Measurements from ENCODE around the gene CCDC69. TPM values are rescaled to one million over a fixed set of nuclear protein-coding genes. Genes with fewer than 3 reads are reported as not detected.

CCDC69 gene
- total RNA-seq, 2 experiments from 2014 or later = 119 to 123 TPM

- Histone ChIP-seq H4K20me1 (ENCODE audit: insufficient read depth, low read length) (0 out of 2 replicates have a peak, but pooled peaks cover 4% of the 10 kb centered on the region), H3K36me3 (ENCODE audit: insufficient read depth, low read length) (peaks cover 96% of the 10 kb centered on the region), H2AFZ (ENCODE audit: low read length) (no peak overlapping the region), H3K4me2 (ENCODE audit: low read length) (no peak overlapping the region), H3K9me3 (ENCODE audit: low read length) (no peaks in the 10 kb centered on the region), H3K9me2 (ENCODE audit: insufficient read depth, low read length) (no peaks in the 10 kb centered on the region), H3K27ac (ENCODE audit: low read depth, low read length, poor library complexity, severe bottlenecking) (no peak overlapping the region), H3K79me2 (ENCODE audit: insufficient read depth, low read depth, low read length) (peaks cover 46% of the 10 kb centered on the region), H3K4me1 (ENCODE audit: insufficient read depth, low read length, poor library complexity, severe bottlenecking) (peaks cover 14% of the 10 kb centered on the region), H3K4me3 (ENCODE audit: low read depth, low read length, poor library complexity, severe bottlenecking) (no peak overlapping the region)
- intact Hi-C loops (cut with micrococcal nuclease; ENCODE audit: unreplicated experiment) = no loop called here
- DNase-seq (ENCODE audit: low spot score) = no peak
- TF ChIP-seq EZH2phosphoT487 (IDR thresholded peaks at IDR 0.05; ENCODE audit: borderline replicate concordance, low read depth, low read length) (no peak), CTCF (conservative IDR thresholded peaks at IDR 0.05; ENCODE audit: low read length) (no peak)
- BruUV-seq (replicated peaks) = no TSS peak
- ChIA-PET CTCF (ENCODE audit: unreplicated experiment) (no interaction called here), POLR2A (interaction anchor here (0.7 kb wide), 1 partner anchor 226 kb away, joined by 7 read pairs; no protein-coding TSS in a partner anchor)
Measured at GRCh38 chr5:151262532-151262931, 38.6 kb upstream of the CCDC69 start.

GRCh38 chr5:151259931-151260330, 36.0 kb upstream of the CCDC69 start:
- TF ChIP-seq EZH2phosphoT487 (IDR thresholded peaks at IDR 0.05; ENCODE audit: borderline replicate concordance, low read depth, low read length) (no peak), CTCF (conservative IDR thresholded peaks at IDR 0.05; ENCODE audit: low read length) (no peak)
- Histone ChIP-seq H3K36me3 (ENCODE audit: insufficient read depth, low read length) (peaks cover 76% of the 10 kb centered on the region), H3K4me1 (ENCODE audit: insufficient read depth, low read length, poor library complexity, severe bottlenecking) (peaks cover 40% of the 10 kb centered on the region), H3K4me2 (ENCODE audit: low read length) (no peak overlapping the region), H3K9me3 (ENCODE audit: low read length) (no peaks in the 10 kb centered on the region), H3K4me3 (ENCODE audit: low read depth, low read length, poor library complexity, severe bottlenecking) (no peak overlapping the region), H4K20me1 (ENCODE audit: insufficient read depth, low read length) (0 out of 2 replicates have a peak, but pooled peaks cover 4% of the 10 kb centered on the region), H3K9me2 (ENCODE audit: insufficient read depth, low read length) (no peaks in the 10 kb centered on the region), H2AFZ (ENCODE audit: low read length) (no peak overlapping the region), H3K27ac (ENCODE audit: low read depth, low read length, poor library complexity, severe bottlenecking) (no peak overlapping the region), H3K79me2 (ENCODE audit: insufficient read depth, low read depth, low read length) (peaks cover 72% of the 10 kb centered on the region)
- intact Hi-C loops (cut with micrococcal nuclease; ENCODE audit: unreplicated experiment) = loop anchor here (5.0 to 10.0 kb wide), 2 partner anchors 57 to 775 kb away; no protein-coding TSS in a partner anchor
- no peak for DNase-seq (ENCODE audit: low spot score)
- ChIA-PET POLR2A (no interaction called here), CTCF (ENCODE audit: unreplicated experiment) (no interaction called here)
- BruUV-seq (replicated peaks) = no TSS peak

- Histone ChIP-seq H3K27ac (ENCODE audit: low read depth, low read length, poor library complexity, severe bottlenecking) (no peak overlapping the region), H2AFZ (ENCODE audit: low read length) (no peak overlapping the region), H3K9me2 (ENCODE audit: insufficient read depth, low read length) (no peaks in the 10 kb centered on the region), H4K20me1 (ENCODE audit: insufficient read depth, low read length) (0 out of 2 replicates have a peak, but pooled peaks cover 4% of the 10 kb centered on the region), H3K79me2 (ENCODE audit: insufficient read depth, low read depth, low read length) (peaks cover 83% of the 10 kb centered on the region), H3K9me3 (ENCODE audit: low read length) (no peaks in the 10 kb centered on the region), H3K4me3 (ENCODE audit: low read depth, low read length, poor library complexity, severe bottlenecking) (no peak overlapping the region), H3K36me3 (ENCODE audit: insufficient read depth, low read length) (peaks cover 68% of the 10 kb centered on the region), H3K4me2 (ENCODE audit: low read length) (no peak overlapping the region; the same call in 1 of the 2 replicates), H3K4me1 (ENCODE audit: insufficient read depth, low read length, poor library complexity, severe bottlenecking) (peaks cover 46% of the 10 kb centered on the region)
- TF ChIP-seq EZH2phosphoT487 (IDR thresholded peaks at IDR 0.05; ENCODE audit: borderline replicate concordance, low read depth, low read length) = no peak
- DNase-seq (ENCODE audit: low spot score) = no peak
- POLR2A ChIA-PET = interaction anchor here (1.2 kb wide), 1 partner anchor 118 kb away, joined by 3 read pairs; no protein-coding TSS in a partner anchor
- intact Hi-C loops (cut with micrococcal nuclease; ENCODE audit: unreplicated experiment) = loop anchor here (5.0 to 10.0 kb wide), 2 partner anchors 58 to 774 kb away; no protein-coding TSS in a partner anchor
- CTCF ChIA-PET (ENCODE audit: unreplicated experiment) = no interaction called here
- BruUV-seq (replicated peaks) = no TSS peak
Measured at GRCh38 chr5:151258816-151259215, 34.9 kb upstream of the CCDC69 start.

Data from OCI-LY7 (cell line).